ENCODE results near the gene PPP2R2C. TPM values are rescaled to one million over a fixed set of nuclear protein-coding genes. Genes with fewer than 3 reads are reported as not detected.

Gene PPP2R2C
- total RNA-seq, 1 experiment from 2014 or later, result not detected

DNA sequence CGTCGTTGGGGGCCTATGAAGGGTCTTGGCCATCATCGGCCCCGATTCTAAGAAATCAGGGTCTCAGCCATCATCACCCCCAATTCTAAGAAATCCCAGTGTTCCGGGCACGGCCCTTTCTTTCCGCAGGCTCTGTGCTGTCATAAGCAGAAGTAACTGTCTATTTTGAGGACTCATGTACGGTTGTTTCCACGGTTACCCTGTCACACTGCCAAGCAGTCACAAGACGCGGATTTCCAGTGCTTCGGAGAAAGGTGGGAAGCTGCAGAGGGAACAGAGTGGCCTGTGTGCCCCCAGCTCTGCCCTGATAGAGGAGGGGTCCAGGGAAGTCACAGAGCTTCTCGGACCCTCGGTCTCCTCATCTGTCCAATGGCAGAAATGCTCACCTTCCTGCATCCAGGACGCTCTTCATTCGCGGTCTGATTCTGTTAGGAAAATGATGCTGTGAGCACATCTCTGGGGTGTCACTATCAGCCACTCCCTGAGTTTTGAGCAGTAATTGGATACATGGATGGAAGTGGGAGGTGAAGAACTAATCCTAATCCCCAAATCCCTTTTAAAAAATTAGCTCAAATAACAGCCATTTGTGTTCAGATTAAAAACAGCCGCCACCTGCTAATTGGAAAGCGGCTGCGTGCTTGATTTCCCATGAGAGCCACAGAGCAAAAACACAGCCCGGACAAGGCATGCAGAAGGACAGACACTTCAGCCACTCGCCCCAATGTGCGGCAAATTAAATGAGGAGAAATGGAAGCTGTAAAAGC lies 129.7 kb downstream of the PPP2R2C start:
- POLR2A ChIA-PET (ENCODE audit: low non-redundant PET), result no interaction called here
- peak; percentile 33 for DNase-seq (ENCODE audit: low spot score)

GRCh38 chr4:6341696-6342095 lies 130.7 kb downstream of the PPP2R2C start:
- Histone ChIP-seq H3K27me3 (replicated peaks; ENCODE audit: insufficient read depth, low read depth, low read length, poor library complexity) (peaks cover 41% of the 10 kb centered on the region), H3K4me3 (ENCODE audit: low read depth, low read length, poor library complexity, severe bottlenecking) (no peak overlapping the region), H3K9me3 (ENCODE audit: low read depth, low read length, poor library complexity, severe bottlenecking) (no peaks in the 10 kb centered on the region), H3K36me3 (ENCODE audit: insufficient read depth, low read length, poor library complexity, severe bottlenecking) (no peaks in the 10 kb centered on the region), H3K4me1 (ENCODE audit: insufficient read depth, low read length, poor library complexity, severe bottlenecking) (no peaks in the 10 kb centered on the region), H3K27ac (ENCODE audit: low read depth, low read length, poor library complexity, severe bottlenecking) (no peak overlapping the region)
- DNase-seq (ENCODE audit: low spot score), result no peak
- ChIA-PET POLR2A (ENCODE audit: low non-redundant PET) (no interaction called here), CTCF (no interaction called here)
- TF ChIP-seq CTCF (conservative IDR thresholded peaks at IDR 0.05; ENCODE audit: low read depth, low read length) (no peak), EZH2 (IDR thresholded peaks at IDR 0.05; ENCODE audit: borderline replicate concordance, low read depth, low read length, poor library complexity, severe bottlenecking) (no peak)
- no TSS peak for BruUV-seq (replicated peaks)
- intact Hi-C loops (cut with micrococcal nuclease; ENCODE audit: unreplicated experiment), result no loop called here

More for the DNA sequence above, 129.7 kb downstream of the PPP2R2C start:
- Histone ChIP-seq H3K27ac (ENCODE audit: low read depth, low read length, poor library complexity, severe bottlenecking) (no peak overlapping the region), H3K9me3 (ENCODE audit: low read depth, low read length, poor library complexity, severe bottlenecking) (no peaks in the 10 kb centered on the region), H3K4me1 (ENCODE audit: insufficient read depth, low read length, poor library complexity, severe bottlenecking) (no peaks in the 10 kb centered on the region), H3K36me3 (ENCODE audit: insufficient read depth, low read length, poor library complexity, severe bottlenecking) (no peaks in the 10 kb centered on the region), H3K4me3 (ENCODE audit: low read depth, low read length, poor library complexity, severe bottlenecking) (no peak overlapping the region), H3K27me3 (replicated peaks; ENCODE audit: insufficient read depth, low read depth, low read length, poor library complexity) (peaks cover 35% of the 10 kb centered on the region)
- intact Hi-C loops (cut with micrococcal nuclease; ENCODE audit: unreplicated experiment), result no loop called here
- CTCF ChIA-PET, result interaction anchor here (0.6 kb wide), 2 partner anchors 247 to 725 kb away, joined by 4 to 6 read pairs; partner anchors contain the start of gene GRPEL1
- BruUV-seq (replicated peaks), result no TSS peak
- TF ChIP-seq CTCF (conservative IDR thresholded peaks at IDR 0.05; ENCODE audit: low read depth, low read length), result no peak
- no peak for TF ChIP-seq EZH2 (IDR thresholded peaks at IDR 0.05; ENCODE audit: borderline replicate concordance, low read depth, low read length, poor library complexity, severe bottlenecking)

DNA sequence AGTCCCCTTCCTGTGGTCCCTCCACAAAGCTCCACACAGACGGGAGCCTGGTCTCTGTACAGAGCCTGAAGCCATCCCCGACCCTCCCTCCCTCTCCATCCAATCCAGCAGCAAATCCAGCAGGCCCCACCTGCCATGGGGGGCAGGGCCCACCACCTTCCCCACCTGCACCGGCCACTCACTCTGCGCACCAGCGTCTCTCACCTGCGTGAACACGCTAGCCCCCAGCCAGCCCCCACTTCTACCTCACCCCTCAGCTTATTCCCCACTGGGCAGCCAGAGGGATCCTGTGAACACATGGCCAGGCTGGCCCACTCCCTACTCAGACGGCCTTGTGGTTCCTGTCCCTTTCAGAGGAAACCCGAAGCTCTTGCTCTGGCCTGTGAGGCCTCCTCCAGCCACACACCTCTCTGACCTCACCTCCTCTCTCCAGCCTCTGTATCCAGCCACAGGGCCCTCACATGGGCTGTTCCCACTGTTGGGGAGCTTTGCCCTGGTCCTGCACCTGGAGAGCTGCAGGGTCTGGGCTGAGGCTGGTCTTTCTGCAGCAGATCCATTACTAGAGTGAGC lies 131.9 kb downstream of the PPP2R2C start:
- H3K27me3 ChIP-seq (replicated peaks; ENCODE audit: insufficient read depth, low read depth, low read length, poor library complexity), result peaks cover 47% of the 10 kb centered on the region
- CTCF ChIA-PET, result no interaction called here
- POLR2A ChIA-PET (ENCODE audit: low non-redundant PET), result interaction anchor here (0.6 kb wide), 1 partner anchor 154 kb away, joined by 10 read pairs; no protein-coding TSS in a partner anchor
- no peak overlapping the region for H3K27ac ChIP-seq (ENCODE audit: low read depth, low read length, poor library complexity, severe bottlenecking)
- no TSS peak for BruUV-seq (replicated peaks)
- intact Hi-C loops (cut with micrococcal nuclease; ENCODE audit: unreplicated experiment), result no loop called here
- no peak overlapping the region for H3K4me3 ChIP-seq (ENCODE audit: low read depth, low read length, poor library complexity, severe bottlenecking)
- H3K36me3 ChIP-seq (ENCODE audit: insufficient read depth, low read length, poor library complexity, severe bottlenecking), result no peaks in the 10 kb centered on the region
- TF ChIP-seq CTCF (conservative IDR thresholded peaks at IDR 0.05; ENCODE audit: low read depth, low read length), result no peak
- no peak for TF ChIP-seq EZH2 (IDR thresholded peaks at IDR 0.05; ENCODE audit: borderline replicate concordance, low read depth, low read length, poor library complexity, severe bottlenecking)
- no peak for DNase-seq (ENCODE audit: low spot score)
- H3K4me1 ChIP-seq (ENCODE audit: insufficient read depth, low read length, poor library complexity, severe bottlenecking), result no peaks in the 10 kb centered on the region
- no peaks in the 10 kb centered on the region for H3K9me3 ChIP-seq (ENCODE audit: low read depth, low read length, poor library complexity, severe bottlenecking)
